Astrocyte of the hippocampus (primary cell): ENCODE data around the gene SERPINA3.
"Not testable (repeated sequence)": the region's sequence is repeated elsewhere in the genome, so short reads cannot be mapped to it uniquely, and the experiment has no call there.

Experiments
- DNase-seq: peaks from one replicate; pipeline ENCODE4 v3.0.0; 2011; ENCODE audit warnings: low read depth, low spot score

Gene SERPINA3

DNA sequence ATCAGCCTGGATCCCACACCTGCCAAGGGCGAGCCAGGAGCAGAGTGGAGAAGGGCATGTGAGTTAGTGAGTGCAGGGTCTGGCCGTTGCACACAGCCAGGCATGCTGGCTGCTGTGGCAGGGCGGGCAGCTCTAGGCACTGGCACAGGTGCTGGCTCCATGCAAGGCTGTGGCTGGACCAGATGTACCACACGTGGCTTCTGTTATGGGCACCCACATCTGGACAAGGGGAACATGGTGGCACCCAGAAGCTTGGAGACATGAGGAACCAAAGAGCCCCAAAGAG, 20.1 kb downstream of the SERPINA3 start:
- DNase-seq: no peak

GRCh38 chr14:94633121-94633520, 20.9 kb downstream of the SERPINA3 start:
- DNase-seq: no peak

DNA sequence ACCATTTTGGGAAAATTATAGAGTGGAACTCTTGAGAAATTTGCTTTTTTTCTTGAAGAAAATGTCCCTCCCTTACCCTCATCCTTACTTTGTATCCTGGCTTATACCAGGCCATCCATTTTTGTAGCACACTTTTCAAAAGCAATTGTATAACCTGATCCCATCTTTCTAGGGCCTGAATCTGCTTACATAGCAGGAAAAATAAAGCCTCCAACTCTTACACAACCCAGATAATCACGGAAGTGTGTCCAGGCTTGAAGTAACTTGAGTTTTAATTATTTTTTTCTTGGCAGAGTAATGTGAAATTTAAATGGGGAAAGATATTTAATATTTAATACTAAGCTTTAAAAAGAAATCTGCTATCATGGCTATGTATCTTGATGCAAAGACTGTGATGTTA, 23.0 kb downstream of the SERPINA3 start:
- DNase-seq: no peak

DNA sequence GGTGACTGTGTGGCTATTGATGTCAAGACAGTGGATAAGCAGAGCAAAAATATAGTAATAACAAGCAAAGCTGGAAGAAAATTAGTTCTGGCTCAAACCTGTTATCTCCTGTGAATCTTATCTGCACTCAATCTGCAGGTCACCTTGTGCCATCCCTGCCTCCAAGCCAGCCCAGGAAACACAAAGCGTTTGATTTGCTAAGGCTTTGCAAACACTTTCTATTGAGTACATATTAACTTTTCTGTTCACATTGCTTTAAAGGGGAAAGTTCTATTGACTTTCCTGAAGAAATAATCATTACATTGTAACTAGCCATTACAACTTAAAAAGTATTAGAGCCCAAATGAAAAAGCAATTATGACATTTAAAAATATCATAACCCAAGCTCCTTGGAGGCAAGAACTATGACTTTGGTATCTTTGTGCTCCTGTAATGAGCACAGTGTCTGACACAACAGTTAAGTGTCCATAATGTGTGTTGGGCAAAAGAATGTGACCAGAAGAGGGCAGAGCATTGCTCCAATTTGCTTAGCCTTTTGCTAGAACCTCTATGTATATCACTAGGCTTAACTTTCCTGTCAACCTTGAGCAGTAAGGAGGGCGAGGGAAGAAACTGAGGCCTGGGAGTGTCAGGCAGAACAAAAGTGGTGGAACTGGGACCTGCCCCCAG, 24.7 kb downstream of the SERPINA3 start:
- no peak for DNase-seq

GRCh38 chr14:94637814-94638213, 25.6 kb downstream of the SERPINA3 start:
- not testable (repeated sequence) for DNase-seq

DNA sequence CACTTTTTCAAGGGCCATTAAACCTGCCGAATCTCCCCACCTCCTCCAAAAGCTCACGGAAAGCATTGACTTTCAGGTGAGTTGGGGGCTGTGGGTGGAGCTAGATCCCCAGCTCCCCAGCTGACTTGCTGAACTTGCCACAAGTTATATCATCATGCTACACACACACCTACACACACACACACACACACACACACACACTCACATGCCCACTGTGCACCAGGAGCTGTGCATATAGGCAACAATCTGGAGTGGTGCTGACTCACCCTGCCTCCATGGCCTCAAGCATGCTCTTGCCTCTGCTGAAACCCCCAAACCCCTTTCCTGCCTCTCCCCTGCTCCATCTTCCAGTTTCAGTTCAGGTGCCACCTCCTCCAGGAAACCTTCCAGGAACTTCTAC, 26.1 kb downstream of the SERPINA3 start:
- no peak for DNase-seq

DNA sequence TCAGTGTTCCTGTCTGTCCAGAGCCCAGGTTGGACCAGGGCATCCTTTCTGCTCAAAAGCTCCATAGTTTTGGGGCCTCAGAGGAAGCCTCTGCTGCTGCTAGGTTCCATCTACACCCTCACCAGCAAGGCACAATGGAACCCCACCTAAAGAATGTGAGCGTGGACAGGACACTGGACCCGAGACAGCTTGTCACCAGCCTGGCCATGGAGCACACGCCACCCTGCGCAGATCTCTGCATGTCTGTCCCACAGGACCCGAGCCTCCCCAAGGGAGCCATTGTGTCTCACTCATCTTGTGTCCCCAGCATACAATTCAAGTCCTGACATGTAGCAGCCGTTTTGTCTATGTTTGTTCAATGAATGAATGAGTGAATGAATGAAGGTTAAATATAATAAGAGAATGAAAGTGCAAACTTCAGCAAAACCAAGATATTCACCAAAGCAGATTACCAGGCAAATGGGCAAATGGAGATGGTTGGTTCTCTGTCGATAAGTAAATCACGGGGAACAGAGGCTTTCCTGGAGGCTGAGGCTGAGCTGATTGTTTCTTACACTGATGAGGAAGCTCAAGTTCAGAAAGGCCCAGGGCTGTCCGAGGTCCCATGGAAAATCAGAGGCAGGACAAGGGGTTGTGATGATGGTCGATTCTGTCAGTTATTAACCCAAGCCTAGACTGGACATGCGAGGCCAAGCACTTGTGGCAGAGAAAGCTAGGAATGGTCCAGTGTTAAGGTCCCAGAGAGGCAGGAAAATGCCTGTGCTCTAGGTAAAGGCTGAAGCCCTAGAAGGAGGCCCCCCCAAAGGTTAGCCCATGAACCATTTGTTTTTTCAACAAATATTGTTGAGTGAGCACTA, 27.0 kb downstream of the SERPINA3 start:
- DNase-seq: no peak

DNA sequence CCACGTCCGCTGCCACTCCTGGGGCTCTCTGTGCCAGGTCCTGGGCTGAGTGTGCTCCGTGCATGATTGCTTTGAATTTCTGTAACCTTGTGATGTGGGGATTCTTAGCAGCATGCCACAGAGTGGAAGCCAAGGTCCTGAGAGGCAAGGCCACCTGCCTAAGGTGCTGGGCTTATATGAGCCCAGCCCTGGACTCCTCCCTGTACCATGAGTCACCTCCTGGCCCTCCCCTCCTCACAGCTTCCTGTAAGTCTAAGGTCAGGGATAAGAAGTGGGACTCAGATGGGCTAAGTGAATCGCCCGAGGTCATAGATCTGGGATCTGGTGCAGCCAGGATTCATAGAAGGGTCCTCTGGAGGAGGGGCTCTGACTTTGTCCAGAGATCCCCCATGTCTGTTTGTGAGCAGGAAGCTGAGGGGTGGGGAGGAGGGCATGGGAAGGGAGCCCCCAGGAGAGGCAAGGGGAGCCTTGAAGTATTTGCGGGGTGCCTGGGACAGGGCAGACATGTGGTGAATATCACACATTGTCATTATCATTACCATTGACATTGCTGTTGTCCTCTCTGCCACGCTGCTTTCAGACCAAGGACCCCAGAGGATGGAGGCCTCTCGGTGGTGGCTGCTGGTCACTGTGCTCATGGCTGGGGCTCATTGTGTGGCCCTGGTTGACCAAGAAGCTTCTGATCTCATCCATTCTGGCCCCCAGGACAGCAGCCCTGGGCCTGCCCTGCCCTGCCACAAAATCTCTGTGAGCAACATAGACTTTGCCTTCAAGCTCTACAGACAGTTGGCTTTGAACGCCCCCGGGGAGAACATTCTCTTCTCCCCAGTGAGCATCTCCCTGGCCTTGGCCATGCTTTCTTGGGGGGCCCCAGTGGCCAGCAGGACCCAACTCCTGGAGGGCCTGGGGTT, 28.8 kb downstream of the SERPINA3 start:
- DNase-seq: no peak

DNA sequence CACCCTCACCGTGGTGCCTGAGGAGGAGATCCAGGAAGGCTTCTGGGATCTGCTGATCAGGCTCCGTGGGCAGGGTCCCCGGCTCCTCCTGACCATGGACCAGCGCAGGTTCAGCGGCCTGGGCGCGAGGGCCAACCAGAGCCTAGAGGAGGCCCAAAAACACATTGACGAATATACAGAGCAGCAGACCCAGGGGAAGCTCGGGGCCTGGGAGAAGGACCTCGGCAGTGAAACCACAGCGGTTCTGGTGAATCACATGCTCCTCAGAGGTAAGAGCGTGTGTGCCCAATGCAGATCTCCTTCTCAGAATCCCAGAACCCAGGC, 29.4 kb downstream of the SERPINA3 start:
- no peak for DNase-seq

DNA sequence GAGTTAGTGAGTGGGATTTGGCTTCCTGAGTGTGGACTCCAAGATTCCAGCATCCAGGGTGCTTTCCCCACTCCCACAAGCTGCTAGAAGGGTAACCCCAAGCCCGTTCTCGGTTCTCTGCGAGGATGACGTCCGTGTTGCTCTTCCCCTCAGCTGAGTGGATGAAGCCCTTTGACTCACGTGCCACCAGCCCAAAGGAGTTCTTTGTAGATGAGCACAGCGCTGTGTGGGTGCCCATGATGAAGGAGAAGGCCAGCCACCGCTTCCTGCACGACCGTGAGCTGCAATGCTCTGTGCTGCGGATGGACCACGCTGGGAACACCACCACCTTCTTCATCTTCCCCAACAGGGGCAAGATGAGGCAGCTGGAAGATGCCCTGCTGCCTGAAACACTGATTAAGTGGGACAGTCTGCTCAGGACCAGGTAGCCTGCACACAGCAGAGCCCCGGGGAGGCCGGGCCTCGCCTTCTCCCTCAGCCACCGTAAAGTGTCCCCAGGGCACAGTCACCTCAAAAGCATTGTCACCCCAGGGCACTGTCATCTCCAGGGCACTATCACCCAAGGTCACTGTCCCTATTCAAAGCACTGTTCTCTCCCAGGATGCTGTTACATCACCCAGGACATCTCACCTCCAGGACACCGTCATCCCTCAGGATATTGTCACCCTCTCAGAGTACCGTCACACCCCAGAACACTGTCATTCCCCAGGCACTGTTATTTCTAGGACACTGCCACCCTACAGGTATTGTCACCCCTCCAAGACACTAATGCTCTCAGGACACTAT, 31.3 kb downstream of the SERPINA3 start:
- DNase-seq: no peak

GRCh38 chr14:94644102-94644535, 31.9 kb downstream of the SERPINA3 start:
- DNase-seq: no peak

- no peak for DNase-seq
Measured at GRCh38 chr14:94646066-94646465, 33.9 kb downstream of the SERPINA3 start.

- peak; percentile 46 for DNase-seq
Measured at GRCh38 chr14:94646481-94646880, 34.3 kb downstream of the SERPINA3 start.

DNA sequence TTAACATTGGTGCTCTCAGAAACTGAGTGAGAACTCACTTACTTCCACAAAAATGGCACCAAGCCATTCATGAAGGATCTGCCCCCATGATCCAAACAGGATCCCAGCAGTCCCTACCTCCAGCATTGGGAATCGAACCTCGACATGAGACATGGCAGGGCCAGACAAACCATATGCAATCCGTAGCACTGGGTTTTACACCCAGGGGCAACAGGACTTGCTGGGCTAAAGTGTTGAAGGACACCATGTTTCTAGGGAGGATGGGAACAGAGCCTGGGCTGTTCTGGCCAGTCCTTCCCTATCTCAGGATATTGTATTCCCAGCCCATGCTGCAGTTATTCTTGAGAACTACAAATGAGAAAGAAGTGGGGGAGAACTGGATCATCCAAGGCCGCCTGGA, 36.6 kb downstream of the SERPINA3 start:
- no peak for DNase-seq

GRCh38 chr14:94649543-94650443, 37.6 kb downstream of the SERPINA3 start:
- DNase-seq: no peak

DNA sequence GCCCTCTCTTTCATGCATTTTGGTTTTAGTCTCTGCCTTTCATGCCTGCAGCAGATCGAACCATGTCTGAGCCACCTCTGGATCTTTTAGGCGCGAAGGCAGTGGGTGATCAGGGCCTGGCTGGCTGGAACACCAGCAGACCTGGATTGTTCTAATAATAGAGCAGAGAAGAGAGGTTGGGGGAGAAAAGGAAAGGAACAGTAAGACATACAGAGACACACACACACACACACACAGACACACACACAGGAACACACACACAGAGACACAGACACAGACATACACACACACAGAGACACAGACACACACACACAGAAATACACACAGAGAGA, 38.2 kb downstream of the SERPINA3 start:
- DNase-seq: no peak

GRCh38 chr14:94650806-94651805, 38.9 kb downstream of the SERPINA3 start:
- DNase-seq: no peak

DNA sequence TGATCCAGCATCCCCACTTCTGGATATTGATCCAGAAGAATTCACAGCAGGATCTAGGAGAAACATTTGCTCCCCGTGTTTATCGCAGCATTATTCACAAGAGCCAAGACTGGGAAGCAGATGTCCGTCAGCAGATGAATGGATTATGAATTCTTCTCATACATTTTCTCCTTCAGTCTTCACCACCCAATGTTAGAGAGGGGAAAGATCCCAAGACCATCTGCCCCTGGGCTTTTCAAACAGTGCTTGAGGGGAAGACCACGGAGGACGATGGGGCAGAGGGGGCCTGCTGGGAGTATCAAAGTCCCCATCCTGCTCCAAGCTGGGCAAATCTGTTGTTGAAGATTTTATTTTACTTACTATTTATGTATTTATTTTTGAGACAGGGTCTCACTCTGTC, 41.1 kb downstream of the SERPINA3 start:
- no peak for DNase-seq

DNA sequence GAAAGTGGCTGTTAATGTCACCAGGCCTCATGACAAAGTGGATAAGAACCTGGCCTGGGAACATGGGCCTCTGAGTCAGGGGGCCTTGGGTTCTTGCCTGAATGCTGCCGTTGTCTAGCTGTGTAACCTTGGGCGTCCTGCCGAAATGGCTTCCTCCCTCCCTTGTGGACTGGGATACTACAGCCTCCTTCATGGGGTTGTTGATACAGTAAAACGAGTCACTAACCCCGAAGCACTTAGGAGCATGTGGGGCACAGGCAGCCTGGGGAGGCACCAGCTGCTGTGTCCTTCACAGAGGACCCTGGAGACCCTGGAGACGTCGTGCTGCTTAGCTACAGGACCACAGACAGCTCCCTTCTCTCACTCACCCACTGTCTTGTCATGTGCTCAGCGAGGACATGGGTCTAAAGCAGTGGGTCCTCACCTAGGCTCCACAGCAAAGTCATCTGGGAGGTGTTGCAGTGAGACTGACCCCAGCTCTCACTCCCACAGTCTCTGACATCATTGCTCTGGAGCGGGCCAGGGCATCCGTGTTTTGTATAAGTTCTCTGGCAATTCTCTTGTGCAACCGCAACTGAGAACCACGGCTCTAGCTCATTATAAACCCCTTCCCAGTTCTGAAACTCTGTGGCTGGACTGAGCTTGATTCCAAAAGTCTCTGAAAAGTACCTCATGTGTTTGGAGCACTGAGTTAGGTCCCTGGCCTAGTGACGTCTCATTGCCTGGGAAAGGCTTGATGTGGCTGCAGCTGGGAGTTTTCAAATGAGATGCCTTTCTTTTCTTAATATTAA, 42.1 kb downstream of the SERPINA3 start:
- DNase-seq: no peak
